GM18868 (cell line): ENCODE results near the gene SARNP.

Experiments used
- ATAC-seq: cut with Tn5 transposase; IDR thresholded peaks from one replicate; pipeline ENCODE4 v1.9.1; 2021; ENCODE audit warnings: mild to moderate bottlenecking, moderate library complexity; ENCODE audit not compliant: unreplicated experiment

SARNP gene

GRCh38 chr12:55711786-55712553 lies 105.6 kb downstream of the SARNP start:
- no peak for ATAC-seq

GRCh38 chr12:55708695-55709233 lies 108.8 kb downstream of the SARNP start:
- ATAC-seq: no peak

- peak; percentile 61 for ATAC-seq
Measured at GRCh38 chr12:55707841-55708694, 109.5 kb downstream of the SARNP start, which contains the start of gene ITGA7. ITGA7 (minus strand) TSS chr12:55707904; CDS start chr12:55707682, 222 bp downstream.
